ENCODE results near the gene PPM1G. TPM values are rescaled to one million over a fixed set of nuclear protein-coding genes. Genes with fewer than 3 reads are reported as not detected.

PPM1G gene
- total RNA-seq, 6 experiments from 2014 or later, result 20.9 to 38.4 (median 24.2) TPM

GRCh38 chr2:27377618-27378095 is 31.7 kb downstream of the PPM1G start:
- intact Hi-C loops (cut with DNase I), result no loop called here
- WGBS (ENCODE audit: insufficient coverage, low coverage, low lambda C conversion rate, missing lambda C conversion rate), result 60% methylated on average over 2 of the region's 18 CpGs
- TF ChIP-seq, protein P1, sequence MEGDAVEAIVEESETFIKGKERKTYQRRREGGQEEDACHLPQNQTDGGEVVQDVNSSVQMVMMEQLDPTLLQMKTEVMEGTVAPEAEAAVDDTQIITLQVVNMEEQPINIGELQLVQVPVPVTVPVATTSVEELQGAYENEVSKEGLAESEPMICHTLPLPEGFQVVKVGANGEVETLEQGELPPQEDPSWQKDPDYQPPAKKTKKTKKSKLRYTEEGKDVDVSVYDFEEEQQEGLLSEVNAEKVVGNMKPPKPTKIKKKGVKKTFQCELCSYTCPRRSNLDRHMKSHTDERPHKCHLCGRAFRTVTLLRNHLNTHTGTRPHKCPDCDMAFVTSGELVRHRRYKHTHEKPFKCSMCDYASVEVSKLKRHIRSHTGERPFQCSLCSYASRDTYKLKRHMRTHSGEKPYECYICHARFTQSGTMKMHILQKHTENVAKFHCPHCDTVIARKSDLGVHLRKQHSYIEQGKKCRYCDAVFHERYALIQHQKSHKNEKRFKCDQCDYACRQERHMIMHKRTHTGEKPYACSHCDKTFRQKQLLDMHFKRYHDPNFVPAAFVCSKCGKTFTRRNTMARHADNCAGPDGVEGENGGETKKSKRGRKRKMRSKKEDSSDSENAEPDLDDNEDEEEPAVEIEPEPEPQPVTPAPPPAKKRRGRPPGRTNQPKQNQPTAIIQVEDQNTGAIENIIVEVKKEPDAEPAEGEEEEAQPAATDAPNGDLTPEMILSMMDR (IDR thresholded peaks at IDR 0.05), result no peak
- no peak for TF ChIP-seq POLR2A (IDR thresholded peaks at IDR 0.05)
- no peak overlapping the region for H3K4me3 ChIP-seq
- H3K9me3 ChIP-seq, result no peaks in the 10 kb centered on the region
- no peak for DNase-seq
- peak overlapping the region in 1 of 3 donors; percentile 40 for H3K27ac ChIP-seq
- ATAC-seq, result no peak
- H3K4me1 ChIP-seq, result peaks cover 0 to 43% (median 15%) of the 10 kb centered on the region in 4 donors
- H3K36me3 ChIP-seq, result peaks cover 6 to 60% (median 26%) of the 10 kb centered on the region in 4 donors
- H3K27me3 ChIP-seq, result no peaks in the 10 kb centered on the region

GRCh38 chr2:27376866-27377617 is 32.3 kb downstream of the PPM1G start:
- ATAC-seq (peak; percentile 20 to 56 (median 52)), DNase-seq (peak; percentile 67 to 84 (median 77))
- H3K36me3 ChIP-seq, result peaks cover 6 to 63% (median 26%) of the 10 kb centered on the region in 4 donors
- intact Hi-C loops (cut with DNase I), result no loop called here
- no peaks in the 10 kb centered on the region for H3K9me3 ChIP-seq
- 17% methylated on average over 4 of the region's 10 CpGs for WGBS (ENCODE audit: insufficient coverage, low coverage, low lambda C conversion rate, missing lambda C conversion rate)
- H3K27ac ChIP-seq, result peak overlapping the region in 1 of 3 donors; percentile 40
- no peaks in the 10 kb centered on the region for H3K27me3 ChIP-seq
- no peak overlapping the region for H3K4me3 ChIP-seq
- no peak for TF ChIP-seq POLR2A (IDR thresholded peaks at IDR 0.05)
- TF ChIP-seq, protein P1 (IDR thresholded peaks at IDR 0.05), result no peak
- H3K4me1 ChIP-seq, result peaks cover 0 to 49% (median 18%) of the 10 kb centered on the region in 4 donors

DNA sequence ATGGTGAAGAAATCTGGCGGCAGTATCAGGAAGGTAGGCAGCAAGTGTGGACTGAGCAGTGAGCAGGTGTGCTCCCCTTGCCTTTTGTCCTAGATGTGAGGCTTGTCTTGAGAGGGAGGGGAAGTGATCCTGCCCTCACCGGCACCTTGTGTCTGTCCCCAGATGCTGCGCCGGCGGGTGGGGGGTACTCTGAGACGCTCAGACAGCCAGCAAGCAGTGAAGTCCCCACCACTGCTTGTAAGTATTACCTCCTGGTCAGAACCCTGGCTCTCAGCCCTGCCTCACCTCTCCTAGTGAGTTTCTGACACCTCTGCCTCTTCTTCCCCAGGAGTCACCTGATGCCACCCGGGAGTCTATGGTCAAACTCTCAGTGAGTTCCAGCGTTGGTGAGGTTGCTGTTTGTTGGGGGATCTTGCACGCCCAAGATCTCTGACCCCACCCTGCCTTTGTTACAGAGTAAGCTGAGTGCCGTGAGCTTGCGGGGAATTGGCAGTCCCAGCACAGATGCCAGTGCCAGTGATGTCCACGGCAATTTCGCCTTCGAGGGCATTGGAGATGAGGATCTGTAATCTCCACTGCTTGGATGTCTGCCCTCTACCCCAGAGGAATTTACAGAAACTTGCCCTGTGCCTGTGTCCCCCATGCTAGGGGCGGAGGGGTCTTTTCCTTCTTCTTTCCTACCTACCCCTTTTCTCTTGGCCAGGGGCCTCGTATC is 33.1 kb downstream of the PPM1G start:
- peaks cover 6 to 64% (median 26%) of the 10 kb centered on the region in 4 donors for H3K36me3 ChIP-seq
- intact Hi-C loops (cut with DNase I), result no loop called here
- TF ChIP-seq, protein P1 (IDR thresholded peaks at IDR 0.05), result no peak
- TF ChIP-seq POLR2A (IDR thresholded peaks at IDR 0.05), result no peak
- H3K4me3 ChIP-seq, result no peak overlapping the region
- no peaks in the 10 kb centered on the region for H3K27me3 ChIP-seq
- DNase-seq (no peak), ATAC-seq (no peak)
- H3K4me1 ChIP-seq, result peaks cover 0 to 56% (median 22%) of the 10 kb centered on the region in 4 donors
- 50% methylated on average over 5 of the region's 16 CpGs for WGBS (ENCODE audit: insufficient coverage, low coverage, low lambda C conversion rate, missing lambda C conversion rate)
- H3K27ac ChIP-seq, result no peak overlapping the region
- H3K9me3 ChIP-seq, result no peaks in the 10 kb centered on the region

DNA sequence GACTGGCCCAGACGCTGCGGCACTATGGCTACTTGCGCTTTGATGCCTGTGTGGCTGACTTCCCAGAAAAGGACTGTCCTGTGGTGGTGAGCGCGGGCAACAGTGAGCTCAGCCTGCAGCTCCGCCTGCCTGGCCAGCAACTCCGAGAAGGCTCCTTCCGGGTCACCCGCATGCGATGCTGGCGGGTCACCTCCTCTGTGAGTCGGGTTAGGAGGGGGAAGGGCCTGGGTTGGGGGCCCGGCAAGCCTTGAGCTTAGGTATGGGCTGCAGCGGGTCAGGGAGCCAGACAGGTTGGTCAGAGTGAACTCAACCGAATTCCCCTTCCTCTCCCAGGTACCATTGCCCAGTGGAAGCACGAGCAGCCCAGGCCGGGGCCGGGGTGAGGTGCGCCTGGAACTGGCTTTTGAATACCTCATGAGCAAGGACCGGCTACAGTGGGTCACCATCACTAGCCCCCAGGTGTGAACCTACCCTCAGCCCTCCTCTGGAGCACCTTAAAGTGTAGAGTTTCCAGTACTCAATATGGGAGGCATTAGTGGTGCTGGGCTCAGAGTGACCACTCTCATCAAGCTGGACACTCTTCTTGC is 33.8 kb downstream of the PPM1G start:
- WGBS (ENCODE audit: insufficient coverage, low coverage, low lambda C conversion rate, missing lambda C conversion rate), result 61% methylated on average over 3 of the region's 20 CpGs
- Histone ChIP-seq H3K36me3 (peaks cover 6 to 64% (median 26%) of the 10 kb centered on the region in 4 donors), H3K9me3 (no peaks in the 10 kb centered on the region), H3K4me1 (peaks cover 0 to 51% (median 22%) of the 10 kb centered on the region in 4 donors), H3K4me3 (no peak overlapping the region), H3K27ac (no peak overlapping the region), H3K27me3 (no peaks in the 10 kb centered on the region)
- TF ChIP-seq, protein P1 (IDR thresholded peaks at IDR 0.05), result no peak
- DNase-seq, result no peak
- no peak for ATAC-seq
- intact Hi-C loops (cut with DNase I), result no loop called here
